ENCODE data around the gene RIN3.
A peak's percentile ranks its signal among the peaks of the same experiment; 100 is the strongest.
"Not testable (repeated sequence)": the region's sequence is repeated elsewhere in the genome, so short reads cannot be mapped to it uniquely, and the experiment has no call there.

RIN3 gene

DNA sequence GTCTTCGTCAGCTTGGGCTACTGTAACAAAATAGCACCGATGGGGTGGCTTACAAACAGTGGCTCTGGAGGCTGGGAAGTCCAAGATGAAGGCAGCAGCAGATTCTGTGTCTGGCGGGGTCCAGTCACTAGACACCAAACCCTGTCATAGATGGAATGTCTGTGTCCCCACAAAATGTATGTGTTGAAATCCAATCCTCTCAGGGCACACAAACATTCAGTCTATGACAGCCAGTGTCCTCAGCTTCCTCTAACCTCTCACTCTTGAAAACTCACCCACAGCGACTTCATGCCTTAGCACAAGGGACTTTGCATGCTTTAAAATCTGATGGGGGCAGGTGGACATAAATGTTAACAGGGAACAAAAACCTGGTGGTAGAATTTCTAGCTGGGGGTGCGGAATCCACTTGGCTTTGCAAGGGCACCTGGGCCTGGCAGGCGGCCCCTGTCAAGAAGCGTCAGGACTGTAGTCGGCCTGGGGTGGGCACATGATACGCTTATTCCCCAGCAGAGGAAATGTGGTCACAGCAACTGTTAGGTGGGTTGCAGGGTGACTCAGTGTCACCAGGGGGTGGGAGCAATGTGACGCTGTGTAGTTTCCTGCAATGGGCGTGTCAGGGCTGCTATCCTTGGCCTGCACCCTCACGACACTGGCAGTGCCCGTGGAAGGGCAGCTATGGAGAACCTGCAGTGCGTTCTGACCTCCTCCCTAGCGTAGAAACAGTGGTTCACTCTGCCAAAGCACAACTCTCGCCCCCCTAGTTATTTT lies 17.7 kb downstream of the RIN3 start:
- DNase-seq (ENCODE audit: low spot score) = no peak

DNA sequence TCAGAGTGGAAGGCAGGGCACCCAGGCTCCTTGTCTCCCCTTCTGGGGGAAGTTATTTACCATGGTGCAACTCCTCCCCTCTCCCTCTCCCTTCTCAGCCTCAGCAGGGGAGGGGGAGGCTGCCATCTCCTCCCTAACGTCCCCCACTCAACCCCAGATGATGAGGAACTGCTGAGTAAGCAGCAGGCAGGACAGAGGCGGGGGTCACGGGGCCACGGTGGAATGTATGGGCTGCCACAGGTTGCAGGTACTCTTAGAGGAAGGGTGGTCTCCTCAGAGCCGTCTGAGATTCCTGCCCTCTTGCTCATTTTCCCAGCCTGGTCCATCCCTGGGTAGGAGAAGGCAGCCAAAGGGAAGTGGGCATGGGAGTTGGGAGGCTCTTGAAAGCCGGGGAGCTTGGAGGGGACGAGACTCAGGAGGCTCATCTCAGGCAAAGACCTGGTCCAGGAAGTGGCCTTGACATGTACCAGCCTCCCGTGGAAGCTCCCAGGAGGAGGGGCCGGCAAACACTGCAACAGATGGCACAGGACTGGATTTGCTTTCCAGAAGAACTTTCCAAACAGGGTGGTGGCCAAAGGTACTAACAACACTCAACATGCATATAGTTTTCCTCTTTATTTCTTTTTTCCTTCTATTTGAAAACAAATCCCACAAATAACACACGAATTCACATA lies 19.0 kb downstream of the RIN3 start:
- no peak for DNase-seq (ENCODE audit: low spot score)

DNA sequence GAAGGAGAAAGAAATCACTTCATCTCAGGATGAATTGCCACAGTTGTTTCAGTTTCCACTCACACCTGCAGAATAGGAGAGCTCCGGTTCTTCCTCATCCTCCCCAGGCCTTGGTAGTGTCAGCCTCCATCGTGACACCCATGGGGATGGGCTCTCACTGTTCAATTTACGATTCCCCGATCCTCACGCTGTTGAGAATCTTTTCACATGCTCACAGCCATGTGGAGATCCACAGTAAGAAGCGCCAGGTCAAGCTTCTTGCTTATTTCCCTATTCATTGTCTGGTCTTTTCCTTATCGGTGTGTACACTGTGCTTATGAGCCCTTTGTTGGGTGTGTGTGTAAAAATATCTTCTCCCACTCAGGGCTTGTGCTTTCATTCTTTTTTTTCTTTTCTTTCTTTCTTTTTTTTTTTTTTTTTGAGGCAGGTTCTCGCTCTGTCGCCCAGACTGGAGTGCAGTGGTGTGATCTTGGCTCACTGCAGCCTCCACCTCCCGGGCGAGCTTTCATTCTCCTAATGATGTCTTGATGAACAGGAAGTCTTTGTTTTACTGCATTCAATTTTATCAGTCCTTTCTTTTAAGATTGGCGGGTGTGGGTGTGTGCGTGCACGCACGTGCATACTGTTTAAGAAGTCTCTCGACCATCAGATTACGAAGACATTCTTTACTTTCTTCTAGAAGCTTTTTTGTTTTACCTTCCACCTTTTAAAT lies 21.5 kb downstream of the RIN3 start:
- DNase-seq (ENCODE audit: low spot score) = no peak

DNA sequence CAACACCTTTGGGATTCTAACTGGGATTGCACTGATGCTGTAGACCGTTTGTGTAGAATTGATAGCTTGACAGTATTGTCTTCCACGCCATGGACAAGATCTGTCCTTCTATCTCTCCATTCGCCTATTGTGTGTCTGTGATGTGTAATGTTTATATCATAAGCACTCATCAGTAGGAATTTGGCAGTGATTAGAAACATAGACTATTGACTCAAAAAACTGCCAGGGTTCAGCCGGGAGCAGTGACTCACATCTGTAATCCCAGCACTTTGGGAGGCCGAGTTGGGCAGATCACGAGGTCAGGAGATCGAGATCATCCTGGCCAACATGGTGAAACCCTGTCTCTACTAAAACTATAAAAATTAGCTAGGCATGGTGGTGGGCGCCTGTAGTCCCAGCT lies 22.6 kb downstream of the RIN3 start:
- not testable (repeated sequence) for DNase-seq (ENCODE audit: low spot score)

DNA sequence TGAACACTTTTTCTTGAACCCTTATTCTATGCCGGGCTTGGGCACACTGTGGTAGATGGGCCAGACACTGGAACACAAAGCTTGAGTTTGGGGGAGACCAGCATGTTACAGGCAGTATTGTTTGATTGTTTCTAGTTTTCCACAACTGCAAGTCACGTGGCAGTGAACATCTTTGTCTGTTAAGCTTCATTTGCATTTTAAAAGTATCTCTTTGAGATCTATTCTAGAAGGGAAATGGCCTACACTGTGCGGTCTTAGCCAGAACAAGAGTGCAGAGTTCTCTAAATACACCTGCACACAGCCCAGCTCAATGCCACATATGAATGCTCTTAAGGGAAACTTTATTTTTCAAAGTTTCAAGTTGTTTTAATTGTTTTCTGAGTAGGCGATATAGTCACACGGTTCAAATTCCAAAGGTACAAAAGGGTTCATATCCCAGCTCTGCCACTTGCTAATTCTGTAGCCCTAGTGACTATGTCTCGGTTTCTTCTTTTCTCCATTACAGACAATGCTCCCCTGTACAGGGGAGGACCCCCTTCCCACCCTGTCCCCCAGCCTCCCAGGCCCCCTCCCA lies 24.9 kb downstream of the RIN3 start:
- no peak for DNase-seq (ENCODE audit: low spot score)

DNA sequence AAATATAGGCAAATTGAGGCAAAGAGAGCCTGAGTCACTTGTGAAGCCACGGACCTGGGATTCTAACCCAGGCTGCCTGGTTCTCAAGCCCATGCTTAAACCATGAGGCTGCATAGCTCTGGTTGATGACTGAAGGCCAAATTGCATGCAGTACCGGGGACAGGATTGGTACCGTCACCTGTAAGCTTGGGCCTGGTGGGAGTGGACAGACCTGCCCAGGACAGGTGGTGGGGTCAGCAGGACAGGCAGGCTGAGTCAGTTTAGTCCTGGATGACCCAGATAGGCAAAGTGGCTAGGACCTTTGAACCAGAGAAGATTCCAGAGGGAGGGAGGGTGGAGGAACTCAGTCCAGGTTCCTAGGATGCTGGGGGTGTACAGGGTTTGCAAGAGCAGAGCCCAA lies 25.8 kb downstream of the RIN3 start:
- no peak for DNase-seq (ENCODE audit: low spot score)

DNA sequence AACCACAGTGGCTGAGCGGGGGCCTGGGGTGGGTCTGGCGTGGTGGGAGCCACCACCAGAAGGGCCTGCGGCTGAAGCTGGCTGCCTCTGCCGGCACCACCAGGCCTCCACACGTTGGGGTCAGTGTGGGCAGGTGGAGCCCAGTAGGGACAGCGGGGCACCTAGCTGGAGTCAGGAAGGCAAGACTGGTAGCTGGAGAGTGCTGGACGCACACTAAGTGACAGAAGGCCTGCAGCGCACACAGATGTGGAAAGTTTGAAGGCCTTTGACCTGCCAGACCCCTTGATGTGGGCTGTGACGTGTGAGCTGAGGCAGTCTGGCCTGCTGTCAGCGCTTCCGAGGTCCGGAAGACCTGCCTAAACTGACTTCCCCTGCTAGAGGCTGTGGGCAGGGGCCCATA lies 26.3 kb downstream of the RIN3 start:
- DNase-seq (ENCODE audit: low spot score) = no peak

DNA sequence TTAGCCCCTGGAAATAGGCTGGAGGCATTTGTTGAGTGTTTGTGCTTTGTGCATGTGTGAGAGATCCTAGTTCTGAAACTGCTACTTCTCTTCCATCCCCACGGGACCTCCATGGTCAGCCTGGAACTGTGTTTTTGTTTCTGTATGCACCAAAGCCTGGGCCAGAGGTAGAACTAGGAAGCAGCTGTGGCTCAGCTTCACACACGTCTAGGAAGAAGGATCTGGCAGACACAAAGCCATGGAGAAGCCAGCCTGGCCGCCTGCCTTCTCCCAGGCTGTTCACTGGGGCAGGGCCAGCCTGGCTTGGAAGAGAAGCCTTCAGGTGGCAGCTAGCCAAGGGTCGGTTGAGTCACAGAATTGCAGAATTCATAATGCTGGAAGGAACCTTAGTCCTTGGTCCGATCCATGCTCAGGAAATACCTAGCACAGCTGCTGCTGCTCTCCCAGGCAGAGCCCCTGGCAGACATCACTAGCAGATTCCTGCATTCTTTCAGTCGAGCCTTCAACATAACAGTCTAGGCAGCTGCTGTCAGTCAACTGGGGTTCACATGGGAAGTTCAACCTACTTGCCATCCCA lies 27.0 kb downstream of the RIN3 start:
- DNase-seq (ENCODE audit: low spot score) = peak; percentile 54

DNA sequence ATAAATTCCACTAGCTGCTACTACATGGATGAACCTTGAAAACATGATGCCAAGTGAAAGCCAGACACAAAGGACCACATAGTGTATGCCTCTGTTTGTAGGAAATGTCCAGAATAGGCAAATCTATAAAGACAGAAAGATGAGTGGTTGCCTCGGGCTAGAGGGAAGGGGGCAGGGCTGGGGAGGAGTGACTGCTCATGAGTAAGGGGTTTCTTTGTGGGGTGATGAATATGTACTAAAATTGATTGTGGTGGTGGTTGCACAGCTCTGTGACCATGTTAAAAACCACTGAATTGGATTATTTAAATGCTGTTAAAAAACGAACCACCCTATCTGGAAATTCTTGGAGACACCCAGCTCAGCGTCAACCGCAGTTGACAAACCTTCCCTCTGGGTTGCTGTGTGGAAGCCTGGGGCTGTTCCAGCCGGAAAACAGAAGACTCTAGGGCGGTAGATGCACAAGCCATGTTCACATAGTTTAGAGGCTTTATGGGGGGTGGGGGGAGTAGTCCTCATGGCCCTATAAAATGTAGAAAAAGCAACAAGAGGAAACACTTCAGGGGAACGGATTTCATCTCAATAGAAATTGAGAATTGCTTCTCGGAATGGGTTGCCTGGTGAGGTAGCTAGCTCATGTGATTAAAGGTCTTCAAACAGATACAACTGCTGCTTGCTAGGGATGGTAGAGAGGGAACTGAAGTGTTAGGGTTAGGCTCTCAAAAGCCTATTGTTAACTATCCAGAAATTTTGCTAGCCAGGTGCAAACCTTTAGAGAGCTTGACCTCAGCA lies 29.4 kb downstream of the RIN3 start:
- no peak for DNase-seq (ENCODE audit: low spot score)

DNA sequence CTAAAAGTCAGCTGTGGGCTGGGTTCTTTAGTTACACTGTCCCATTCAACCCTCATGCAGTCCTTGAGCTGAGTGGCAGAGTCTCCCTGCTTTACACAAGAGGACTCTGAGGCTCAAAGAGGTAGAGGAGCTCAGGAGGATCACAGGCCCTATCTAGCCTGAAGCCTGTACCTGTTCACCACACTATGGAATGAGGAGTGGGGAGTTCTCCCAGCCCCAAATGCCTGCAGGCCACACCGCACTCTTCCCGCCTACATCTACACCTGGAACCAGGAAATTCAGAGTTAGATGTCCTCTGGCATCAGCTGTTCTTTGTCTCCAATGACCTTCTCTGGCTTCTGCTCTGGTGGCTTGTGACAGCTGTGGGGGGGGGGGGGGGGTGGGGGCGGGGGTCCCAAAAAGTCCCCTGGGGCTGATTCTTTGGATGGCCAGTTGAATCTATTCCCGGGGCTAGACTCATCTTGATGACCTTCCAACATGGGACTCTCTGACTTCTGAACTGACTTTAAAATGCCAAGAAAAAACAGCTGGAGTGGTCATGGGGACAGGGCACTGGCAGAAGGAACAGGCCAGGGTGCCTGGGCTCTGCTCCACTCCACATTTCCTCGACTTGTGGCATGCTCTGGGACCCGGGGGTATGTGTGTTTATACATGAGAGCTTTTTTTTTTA lies 30.6 kb downstream of the RIN3 start:
- no peak for DNase-seq (ENCODE audit: low spot score)

DNA sequence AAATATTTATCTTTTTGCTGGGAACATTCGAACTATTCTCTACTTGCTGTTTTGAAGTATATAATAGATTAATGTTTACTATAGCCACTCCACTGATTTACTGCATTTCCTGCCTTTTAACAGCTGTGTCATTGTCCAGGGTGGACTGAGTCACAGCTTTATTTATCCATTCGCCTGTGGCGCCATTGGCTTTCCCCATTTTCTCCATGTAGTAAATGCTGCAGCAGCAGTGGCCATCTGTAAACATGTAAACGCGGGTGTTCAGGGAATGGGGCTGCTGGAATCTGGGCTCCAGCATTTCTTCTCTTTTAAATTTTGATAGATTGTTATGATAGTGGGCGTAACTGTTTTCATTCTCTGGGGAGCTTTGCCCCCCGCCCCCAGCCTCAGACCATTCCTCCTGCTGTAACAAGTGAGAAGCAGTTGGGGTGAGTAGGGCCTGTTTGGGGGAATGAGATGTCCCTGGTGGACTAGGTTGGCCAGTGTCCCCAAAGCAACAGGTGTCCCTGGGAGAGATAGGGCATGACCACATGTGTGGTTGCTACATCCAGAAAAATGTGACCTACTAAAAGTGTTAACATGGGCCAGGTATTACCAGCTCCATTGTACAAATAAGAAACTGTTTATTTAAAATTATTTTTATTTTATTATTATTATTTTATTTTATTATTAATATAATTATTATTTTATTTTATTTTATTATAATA lies 32.9 kb downstream of the RIN3 start:
- no peak for DNase-seq (ENCODE audit: low spot score)

DNA sequence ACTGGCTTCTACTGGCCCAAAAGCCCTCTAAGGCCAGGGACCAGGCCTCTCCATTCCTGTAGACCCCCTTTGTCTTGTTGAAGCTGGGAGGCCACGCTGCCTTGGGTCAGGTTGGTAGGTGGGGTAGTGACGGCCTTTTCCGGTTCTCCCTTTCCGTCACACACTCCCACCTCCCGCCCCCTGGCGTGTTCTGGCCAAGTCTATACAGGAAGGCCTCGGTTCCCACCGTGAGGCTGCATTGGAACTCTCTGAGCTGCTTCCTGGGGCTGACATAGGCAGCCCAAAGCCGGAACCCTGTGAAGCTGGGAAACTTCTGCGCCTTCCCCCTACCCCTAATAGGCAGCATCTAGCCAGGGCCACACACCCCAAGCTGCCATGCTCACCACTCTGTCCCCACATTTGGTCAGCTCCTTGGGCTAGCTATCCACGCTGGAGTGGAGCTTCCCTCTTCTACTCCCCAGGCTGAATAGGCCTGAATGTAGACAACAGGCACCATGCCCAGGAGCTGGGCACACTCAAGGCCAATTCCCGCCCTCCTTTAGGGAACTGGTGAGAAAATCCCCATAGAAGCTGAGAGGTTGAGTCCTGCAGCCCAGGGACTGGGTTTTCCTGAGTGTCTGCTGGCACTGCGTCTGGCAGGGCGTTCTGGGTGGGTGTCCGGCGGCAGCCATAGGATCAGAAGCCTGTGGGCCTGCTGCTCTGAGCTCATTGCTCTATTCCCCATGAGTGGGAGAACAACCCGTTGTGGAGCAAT lies 35.7 kb downstream of the RIN3 start:
- no peak for DNase-seq (ENCODE audit: low spot score)

DNA sequence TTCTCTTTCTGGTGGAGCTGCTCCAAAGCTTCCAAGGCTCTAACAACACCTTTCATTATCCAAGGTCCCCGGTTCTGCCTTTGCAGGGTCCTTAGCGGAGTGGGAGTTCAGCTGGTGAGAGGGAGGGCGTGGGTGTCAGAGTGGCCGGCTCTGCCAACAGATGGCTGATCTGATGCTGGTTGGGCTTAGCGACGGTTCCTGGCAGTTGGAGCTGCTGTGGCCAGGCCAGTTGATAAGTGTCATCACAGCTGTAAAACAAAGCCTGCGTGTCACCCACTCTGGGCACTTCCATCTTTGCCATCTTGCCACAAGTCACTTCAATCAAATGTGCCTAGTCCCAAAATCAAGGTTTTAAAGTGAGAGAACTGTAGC lies 36.3 kb downstream of the RIN3 start:
- DNase-seq (ENCODE audit: low spot score) = no peak

DNA sequence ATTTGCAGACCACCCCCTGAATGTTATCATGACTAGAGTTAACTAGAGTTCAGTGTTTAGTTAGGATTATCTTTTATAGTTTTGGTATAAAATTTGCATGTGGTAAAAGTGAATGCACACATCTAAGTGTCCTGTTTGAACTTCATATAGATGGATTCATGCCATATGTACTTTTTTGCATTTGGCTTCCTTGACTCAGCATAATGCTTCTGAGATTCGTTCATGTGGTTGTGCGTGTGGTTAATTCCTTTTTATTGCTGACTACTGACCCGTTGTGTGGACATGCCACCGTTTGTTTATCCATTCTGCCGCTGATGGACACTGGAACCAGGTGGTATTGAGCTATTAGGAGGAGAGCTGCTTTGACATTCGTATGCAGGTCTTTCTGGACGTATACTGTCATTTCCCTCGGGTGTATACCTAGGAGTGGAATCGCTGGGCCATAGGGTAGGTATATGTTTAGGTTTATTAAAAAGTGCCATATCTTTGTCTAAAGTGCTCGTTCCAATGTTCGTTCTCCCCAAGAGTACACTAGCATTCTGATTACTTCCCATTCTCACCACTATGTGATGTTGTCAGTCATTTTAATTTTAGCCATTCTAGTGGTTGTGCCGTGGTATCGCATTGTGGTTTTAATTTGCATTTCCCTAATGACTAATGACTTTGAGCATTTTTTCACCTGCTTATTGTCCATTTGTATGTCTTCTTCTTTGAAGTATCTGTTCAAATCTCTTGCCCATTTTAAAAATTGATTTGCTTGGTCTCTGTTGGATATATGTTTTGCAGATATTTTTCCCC lies 37.7 kb downstream of the RIN3 start:
- no peak for DNase-seq (ENCODE audit: low spot score)

DNA sequence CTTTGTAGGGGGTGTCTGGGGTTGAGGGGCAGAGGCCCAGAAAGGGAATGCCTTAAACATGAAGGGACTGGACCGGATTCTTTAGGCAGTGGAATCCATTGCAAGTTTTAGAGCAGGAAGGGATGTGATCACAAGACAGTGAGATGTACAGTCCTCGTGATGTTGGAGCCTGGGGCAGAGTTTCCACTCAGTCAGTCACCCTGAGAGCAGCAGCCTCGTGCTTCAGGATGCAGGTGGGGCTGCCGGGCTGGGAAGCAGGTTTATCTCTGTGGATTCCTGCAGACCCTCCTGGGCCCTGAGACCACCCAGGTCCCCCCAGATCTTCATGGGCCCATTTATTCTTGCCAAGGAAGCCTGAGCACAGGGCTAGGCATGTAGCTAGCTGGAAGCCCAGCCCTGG lies 38.5 kb downstream of the RIN3 start:
- no peak for DNase-seq (ENCODE audit: low spot score)

DNA sequence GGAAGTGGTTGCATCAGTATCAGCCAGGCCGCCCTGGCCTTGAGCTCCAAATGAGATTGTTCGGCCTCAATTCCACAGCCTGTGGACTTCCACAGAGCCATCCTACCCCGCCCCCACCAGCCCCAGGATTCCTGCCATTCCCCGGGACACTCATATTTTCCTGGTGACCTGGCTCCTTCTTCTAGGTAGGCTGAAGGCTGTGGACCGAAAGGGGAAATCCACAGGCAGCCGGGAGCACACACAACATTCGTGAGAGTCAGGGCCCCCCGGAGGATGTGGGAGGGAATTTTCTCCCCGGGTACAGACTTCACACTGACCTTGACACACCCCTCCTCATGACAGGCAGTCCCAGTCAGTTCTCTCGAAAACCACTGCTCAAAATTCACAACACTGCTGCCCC lies 39.9 kb downstream of the RIN3 start:
- DNase-seq (ENCODE audit: low spot score) = no peak

DNA sequence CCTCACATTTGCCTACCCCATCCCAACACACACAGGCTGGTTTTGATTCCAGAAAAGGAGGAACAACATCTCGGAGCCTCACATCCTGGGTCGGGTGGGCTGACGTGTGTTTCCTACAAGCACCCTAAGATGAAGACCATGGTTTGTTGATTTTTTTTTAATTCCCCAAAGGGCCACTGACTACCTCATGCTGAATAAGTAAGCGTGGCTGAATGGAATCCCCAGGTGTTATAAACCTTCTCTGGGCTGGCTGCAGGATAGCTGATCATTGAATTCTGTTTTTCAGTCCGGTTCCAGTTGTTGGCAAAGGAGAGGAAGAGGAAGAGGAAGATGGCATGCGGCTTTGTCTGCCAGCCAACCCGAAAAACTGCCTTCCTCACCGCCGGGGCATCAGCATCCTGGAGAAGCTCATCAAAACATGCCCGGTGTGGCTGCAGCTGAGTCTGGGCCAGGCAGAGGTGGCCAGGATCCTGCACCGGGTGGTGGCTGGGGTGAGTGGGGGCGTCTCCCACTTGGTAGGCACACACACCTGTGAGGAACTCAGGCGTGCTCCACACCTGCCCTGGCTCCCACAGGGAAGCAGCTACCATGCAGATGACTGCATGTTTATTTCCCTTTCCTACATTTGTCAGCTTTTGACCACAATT lies 42.0 kb downstream of the RIN3 start:
- DNase-seq (ENCODE audit: low spot score) = no peak

DNA sequence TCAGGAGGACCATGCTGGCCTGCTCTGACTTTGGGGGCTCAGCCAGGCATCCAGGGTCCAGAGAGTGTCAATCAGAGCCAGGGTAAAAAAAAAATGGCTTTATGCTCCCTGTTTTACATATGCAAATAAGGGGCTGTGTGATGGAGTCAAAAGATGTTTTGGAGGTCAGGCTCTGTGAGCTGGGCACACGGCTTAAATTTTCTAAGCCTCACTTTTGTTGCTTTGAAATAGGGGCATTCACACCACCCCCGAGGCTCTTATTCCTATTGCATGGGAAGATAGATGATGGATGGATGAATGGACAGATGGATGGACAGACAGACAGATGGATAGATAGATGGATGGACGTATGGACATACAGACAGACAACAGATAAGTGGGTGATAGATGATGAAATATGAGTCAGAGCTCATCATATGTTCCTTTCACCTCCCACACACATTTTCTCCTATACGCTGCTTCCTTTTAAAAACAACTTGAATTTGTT lies 42.7 kb downstream of the RIN3 start:
- no peak for DNase-seq (ENCODE audit: low spot score)
